G401.6 (cell line): ENCODE data around the gene ELFN2.
"Not testable (repeated sequence)": the region's sequence is repeated elsewhere in the genome, so short reads cannot be mapped to it uniquely, and the experiment has no call there.

Experiments used
- FAIRE-seq: peaks from 2 replicates; lab custom pipeline; 2012; peaks lifted over from hg19 to GRCh38; lab: Jason Lieb, UNC

ELFN2 gene

DNA sequence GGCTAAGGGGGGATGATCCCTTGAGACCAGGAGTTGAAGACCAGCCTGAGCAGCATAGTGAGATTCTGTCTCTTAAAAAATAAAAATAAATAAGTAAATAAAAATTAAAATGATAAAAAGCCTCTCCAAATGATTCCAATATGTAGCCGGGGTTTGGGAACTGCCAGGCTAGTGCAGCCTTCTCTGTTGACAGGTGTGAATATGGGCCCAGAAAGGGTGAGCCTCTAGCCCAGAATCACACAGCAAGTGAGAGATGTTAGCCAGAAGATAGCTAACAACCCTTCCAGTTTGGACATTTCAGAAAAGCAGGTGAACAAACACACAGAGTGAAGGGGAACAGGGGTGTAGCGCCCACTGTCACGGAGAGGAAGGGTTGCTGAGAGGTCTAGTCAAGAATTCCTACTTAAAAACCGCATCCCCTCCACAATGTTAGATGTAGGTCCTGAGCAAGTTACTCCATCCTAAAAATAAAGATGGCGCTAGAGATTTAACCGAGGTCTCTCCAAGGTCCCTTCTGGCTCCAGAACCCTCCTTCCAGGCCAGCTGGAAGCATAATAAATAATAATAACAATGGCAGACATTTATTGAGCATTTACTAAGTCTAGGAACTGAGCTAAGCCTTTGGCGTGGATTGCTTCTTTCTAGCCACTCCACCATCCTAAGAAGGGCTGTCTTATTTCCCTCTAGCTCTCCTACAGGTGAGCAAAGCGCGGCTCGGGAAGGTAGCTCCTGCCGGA lies 93.4 kb downstream of the ELFN2 start:
- no peak for FAIRE-seq

- FAIRE-seq, result no peak
Observed at GRCh38 chr22:37331856-37332536, 95.3 kb downstream of the ELFN2 start.

DNA sequence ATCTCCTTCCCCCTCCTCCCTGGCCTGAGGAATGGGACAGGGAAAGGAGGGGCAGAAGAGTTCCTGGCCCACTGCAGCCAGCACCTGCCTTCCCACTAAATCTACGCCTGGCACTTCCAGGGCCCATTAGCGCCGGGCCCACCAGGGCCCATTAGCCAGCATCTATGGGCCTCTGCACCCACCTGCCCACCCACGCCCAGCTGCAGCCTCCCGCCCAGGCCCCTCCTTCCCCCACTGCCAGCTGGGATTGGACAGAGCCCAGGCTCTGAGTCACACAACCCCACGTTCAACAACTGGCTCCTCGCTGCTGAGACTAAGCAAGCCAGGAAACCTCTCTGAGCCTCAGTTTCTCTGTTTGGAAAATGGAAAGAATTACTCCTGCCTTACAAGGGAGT lies 96.2 kb downstream of the ELFN2 start:
- FAIRE-seq, result no peak

- no peak for FAIRE-seq
Observed at GRCh38 chr22:37330200-37331033, 96.9 kb downstream of the ELFN2 start.

- FAIRE-seq, result no peak
Observed at GRCh38 chr22:37329238-37330140, 97.8 kb downstream of the ELFN2 start.

- not testable (repeated sequence) for FAIRE-seq
Observed at GRCh38 chr22:37328538-37329237, 98.6 kb downstream of the ELFN2 start.

DNA sequence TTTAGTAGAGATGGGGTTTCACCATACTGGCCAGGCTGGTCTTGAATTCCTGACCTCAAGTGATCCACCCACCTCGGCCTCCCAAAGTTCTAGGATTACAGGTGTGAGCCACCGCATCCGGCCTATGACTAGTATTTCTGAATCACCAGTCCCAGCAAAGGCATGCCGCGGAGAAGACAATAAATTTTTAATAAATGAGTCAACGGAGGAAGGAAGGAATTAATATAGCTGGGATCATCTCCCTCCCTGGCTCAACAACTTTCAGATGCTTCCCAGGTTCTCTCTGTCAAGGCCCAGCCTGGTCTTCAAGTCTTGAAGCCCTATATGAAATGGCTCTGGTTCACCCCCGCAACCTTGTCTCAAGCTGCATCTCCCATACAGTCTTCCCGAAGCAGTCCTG lies 99.3 kb downstream of the ELFN2 start:
- no peak for FAIRE-seq

DNA sequence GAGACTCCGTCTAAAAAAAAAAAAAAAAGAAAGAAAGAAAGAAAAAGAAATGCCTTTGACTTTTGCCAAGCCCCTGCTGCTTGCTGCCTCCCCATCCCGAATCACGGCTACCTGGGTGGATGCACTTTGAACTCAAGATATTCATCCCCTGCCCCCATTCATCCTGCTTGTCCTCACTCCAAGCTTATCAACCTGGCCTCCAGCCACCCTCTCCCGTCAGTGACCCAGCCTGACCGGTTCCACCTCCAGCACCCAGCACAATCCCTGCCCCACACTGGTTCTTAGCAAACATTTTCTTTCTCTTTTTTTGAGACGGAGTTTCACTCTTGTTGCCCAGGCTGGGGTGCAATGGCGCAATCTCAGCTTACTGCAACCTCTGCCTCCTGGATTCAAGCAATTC lies 100.6 kb downstream of the ELFN2 start:
- FAIRE-seq, result no peak

GRCh38 chr22:37325039-37325395 lies 102.3 kb downstream of the ELFN2 start:
- FAIRE-seq, result no peak

DNA sequence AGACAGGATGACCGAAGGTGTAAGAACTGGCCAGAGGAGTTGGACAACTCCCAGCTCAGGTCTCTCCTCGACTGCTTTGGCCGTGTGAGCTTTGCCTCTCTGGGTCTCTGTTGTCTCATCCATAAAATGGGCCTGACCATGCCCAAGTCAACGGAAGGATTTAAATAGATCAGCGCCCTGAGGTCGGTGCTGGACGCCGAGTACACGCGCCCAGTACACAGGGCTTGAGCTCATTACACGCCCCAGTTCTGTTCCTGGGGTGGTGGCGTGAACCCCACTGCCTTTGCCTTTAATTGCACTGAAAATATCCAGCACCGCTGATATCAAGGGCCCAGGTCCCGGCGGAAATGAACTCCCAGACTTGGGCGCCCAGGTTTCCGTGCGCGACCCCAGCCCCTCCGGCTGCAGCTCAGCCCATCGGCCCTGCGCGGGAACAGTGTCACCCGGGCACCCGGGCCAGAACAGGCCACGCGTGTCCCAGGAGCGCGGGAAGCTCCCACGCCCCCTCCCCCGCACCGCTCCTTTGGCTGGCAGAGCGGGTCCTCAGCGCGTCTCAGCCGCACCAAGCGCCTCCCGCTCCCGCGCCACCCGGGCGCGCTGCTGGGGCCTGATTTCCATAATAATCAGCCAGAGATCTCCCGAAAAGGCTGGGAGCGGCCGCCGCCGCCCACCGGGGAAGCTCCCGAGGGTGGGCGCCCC lies 102.8 kb downstream of the ELFN2 start:
- no peak for FAIRE-seq

- no peak for FAIRE-seq
Observed at GRCh38 chr22:37320726-37321677, 106.3 kb downstream of the ELFN2 start.

DNA sequence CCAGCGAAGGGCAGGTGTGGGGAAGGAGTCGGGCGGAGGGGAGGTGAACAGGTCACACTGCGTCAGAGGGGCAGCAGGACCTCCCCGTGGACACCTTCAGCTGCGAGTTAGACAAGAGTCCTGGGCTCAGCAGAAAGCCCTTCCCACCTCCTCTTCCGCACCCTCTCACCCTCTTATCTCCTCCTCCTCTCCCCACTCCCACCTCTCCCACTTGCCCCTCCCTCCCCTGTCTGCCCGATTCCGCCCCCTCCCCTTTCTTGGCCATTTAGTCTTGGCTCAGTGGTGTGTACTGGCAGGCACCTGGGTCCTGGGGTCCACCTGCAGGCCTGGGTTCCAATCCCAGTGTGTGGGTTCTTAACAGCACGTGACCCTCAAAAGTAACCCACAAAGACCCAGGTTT lies 107.8 kb downstream of the ELFN2 start:
- FAIRE-seq, result no peak

- no peak for FAIRE-seq
Observed at GRCh38 chr22:37318364-37319109, 108.7 kb downstream of the ELFN2 start.
